HG03025 (cell line): ENCODE measurements around the gene NR0B1.

Experiments
- ATAC-seq: cut with Tn5 transposase; IDR thresholded peaks from one replicate; pipeline ENCODE4 v1.9.1; 2021; ENCODE audit warnings: mild to moderate bottlenecking, moderate library complexity; ENCODE audit not compliant: unreplicated experiment, low FRiP score

NR0B1 gene

GRCh38 chrX:30309139-30309571, at the start of gene NR0B1:
TSS of gene NR0B1 (minus strand) at chrX:30309390. CDS start at chrX:30309363, 27 bp downstream.
- no peak for ATAC-seq

DNA sequence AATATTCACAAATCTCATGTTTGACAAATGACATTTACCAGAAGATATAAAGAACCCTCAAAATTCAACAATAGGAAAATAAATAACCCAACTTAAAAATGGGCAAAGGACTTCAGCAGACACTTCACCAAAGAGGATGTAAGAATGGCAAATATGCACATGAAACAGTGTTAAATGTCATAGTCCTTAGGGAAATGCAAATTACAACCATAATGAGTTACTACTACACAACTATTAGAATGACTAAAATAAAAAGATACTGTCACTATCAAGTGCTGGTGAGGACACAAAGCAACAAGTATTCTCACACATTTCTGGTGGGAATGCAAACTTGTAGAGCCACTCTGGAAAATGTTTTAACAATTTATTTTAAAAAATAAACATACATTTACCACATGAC, 40.8 kb upstream of the NR0B1 start:
- ATAC-seq = no peak

DNA sequence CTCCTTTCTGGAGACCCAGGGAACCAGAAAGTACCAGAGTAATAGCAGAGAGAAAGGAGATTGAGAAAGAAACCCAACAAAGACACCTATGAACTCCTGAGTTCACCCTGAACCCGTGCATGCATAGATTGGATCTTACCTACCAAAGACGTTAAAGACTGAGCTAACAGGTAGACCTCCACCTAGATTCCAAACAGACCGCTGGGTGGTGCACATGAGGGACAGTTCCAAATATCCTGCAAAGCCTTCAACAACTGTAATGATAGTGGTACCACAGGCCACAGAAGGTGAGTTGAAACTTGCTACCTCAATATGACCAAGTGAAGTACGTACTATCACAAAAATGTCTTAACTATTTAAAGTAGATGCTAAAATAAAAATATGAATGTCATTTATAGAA, 34.0 kb upstream of the NR0B1 start:
- ATAC-seq = no peak

DNA sequence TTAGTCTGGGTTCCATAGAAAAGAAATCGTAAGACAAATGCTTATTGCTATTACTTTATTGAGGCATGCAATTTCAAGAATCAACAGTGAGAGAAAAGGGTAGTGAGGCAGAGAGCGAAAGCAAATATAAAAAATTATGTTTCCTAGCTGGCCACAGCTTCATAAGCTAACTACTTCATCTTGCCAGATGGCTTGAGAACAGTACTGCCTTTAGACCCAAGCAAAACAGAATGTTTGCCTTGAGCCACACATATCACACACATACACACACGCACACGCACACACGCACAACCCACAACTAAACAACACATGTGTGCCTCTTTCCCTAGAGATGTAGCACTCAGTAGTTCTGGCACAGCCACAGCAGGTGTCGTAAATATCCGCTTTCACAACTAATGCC, 31.6 kb upstream of the NR0B1 start:
- no peak for ATAC-seq

DNA sequence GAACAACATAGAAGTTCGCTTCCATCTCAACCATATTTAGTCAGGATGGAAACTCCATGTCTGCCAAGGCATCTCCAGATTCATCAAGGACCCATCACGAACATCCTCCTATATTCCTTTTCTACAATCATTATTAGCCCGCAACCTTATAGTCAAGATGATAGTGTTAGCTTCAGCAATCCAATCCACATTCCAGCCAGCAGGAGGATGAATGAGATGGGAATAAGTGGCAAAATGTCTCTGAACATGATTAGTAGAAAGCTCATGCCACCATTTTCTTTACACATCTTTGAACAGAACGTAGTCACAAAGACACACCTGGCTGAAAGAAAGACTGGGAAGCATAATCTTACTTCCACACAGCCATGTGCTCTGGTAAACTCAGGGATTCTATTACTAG, 18.6 kb upstream of the NR0B1 start:
- ATAC-seq = no peak

- ATAC-seq = no peak
Observed at GRCh38 chrX:30317308-30317707, 8.1 kb upstream of the NR0B1 start.

DNA sequence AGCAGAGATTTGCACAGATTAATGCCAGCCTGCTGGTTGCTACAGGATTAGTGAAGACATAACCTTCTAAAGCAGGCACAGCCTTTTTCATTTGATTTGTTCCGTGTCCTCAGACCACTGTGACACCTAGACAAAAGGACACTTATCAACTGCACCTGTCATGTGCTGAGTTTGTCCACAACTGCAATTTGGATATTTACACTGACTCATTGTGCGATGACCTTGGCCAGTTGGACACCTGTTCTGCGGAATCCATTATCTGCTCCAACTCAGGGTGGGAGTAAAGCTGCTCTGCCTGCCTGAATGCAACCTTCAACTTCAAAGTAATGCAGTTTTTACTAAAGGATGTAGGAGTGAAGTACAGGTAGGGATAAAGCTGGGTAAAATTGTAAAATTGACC, 4.1 kb upstream of the NR0B1 start:
- ATAC-seq = no peak

DNA sequence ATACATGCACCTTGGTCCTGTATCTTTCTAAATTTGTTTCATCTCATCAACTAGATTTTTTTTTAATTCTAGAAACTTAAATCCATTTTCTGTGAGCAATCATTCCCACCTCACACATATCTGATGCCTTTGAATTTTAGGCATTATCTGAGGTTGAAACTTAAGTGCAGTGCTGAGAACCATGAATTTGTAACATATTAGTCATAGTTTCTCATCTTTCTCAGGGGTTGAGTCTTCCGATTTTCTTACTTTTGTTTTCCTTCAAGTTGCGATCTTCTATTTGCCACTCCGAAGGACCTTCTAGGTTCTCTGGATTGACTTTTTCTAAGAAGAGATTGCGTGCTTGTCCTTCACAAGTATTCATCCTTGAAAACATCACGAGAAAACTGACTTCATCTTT, 3.7 kb upstream of the NR0B1 start:
- no peak for ATAC-seq

DNA sequence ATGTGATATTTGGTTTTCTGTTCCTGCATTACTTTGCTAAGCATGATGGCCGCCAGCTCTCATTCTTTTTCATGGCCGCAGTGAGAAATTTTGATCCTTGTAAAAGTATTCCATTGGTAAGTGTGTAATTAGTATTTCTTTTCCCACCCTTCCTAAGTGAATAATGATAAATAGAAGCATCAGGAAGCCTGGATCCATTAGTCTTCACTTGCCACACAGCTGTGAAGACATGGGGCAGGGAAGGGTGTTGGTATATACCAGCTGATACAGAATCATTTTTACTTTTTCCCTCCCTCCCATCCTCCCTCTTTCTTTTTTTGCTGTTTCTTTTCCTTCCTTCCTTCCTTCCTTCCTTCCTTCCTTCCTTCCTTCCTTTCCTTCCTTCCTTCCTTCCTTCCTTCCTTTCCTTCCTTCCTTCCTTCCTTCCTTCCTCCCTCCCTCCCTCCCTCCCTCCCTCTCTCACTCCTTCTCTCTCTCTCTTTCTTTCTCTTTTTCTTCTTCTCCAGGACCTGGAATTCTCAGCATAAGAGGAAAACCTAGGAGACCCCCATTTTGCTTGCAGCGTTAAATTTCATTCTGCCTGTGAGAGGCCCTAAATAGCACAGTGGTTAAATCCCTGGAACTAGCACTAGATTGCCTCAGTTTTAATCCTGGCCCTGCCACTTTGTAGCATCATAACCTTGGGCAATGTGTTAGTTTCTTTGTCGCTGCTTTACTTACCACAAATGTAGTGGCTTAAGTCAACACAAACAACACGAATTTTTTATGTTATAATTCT, 1.4 kb upstream of the NR0B1 start:
- no peak for ATAC-seq

- ATAC-seq = no peak
Observed at GRCh38 chrX:30308263-30309138, 689 bp downstream of the NR0B1 start.

DNA sequence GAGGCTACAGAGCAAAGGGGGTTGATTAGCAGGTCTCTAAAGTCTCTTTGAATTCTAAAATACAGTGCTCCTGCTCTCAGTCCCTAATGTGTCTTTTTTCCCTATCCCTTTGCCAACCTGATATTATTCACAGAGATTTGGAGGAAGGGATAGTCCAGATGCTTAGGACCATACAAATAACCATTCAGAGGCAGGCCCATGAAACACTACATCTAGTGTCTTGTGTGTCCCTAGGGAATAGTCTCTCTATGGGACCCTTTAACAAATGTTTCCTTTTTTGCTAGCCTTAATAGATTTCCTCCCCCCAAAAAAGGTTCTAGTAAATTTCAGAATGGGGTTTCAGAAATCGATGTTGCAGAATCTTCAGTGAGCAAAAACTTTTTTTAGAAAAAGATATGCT, 1.7 kb downstream of the NR0B1 start:
- no peak for ATAC-seq

GRCh38 chrX:30304866-30305265, 4.3 kb downstream of the NR0B1 start:
- ATAC-seq = no peak

- ATAC-seq = no peak
Observed at GRCh38 chrX:30302956-30303355, 6.2 kb downstream of the NR0B1 start.

DNA sequence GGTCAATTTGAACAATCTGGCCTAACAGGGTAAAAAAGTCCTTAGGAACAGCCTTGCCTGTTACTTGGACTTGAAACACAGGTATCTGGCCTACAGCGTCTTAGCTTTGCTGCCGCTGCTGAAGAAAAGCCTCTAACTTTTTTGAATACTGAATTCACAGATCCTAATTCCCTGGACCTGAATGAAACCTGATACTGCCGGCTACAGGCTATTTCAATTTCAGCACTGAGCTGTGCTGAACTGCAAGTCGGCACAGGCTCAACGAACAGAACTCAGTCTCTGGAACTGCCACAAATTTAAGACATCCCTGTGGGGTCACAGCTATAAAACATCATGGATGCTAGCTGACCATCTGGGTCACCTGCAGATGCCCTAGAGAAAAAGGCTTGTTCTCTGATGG, 7.2 kb downstream of the NR0B1 start:
- no peak for ATAC-seq

DNA sequence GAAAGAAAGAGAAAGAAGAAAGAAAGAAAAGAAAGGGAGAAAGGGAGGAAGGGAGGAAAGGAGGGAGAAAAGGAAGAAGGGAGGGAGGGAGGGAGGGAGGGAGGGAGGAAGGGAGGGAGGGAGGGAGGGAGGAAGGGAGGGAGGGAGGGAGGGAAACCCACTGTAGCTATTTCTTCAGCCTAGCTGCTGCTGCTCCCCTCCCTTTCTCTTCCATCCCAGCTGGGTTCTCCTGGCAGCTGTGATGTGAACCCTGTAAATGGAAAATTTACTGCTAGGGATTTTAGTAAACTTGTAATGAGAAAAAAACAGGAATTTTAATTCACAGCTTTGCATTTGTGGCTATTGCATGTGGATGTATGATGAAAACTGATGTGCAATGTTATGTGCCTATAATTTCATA, 8.0 kb downstream of the NR0B1 start:
- ATAC-seq = no peak

DNA sequence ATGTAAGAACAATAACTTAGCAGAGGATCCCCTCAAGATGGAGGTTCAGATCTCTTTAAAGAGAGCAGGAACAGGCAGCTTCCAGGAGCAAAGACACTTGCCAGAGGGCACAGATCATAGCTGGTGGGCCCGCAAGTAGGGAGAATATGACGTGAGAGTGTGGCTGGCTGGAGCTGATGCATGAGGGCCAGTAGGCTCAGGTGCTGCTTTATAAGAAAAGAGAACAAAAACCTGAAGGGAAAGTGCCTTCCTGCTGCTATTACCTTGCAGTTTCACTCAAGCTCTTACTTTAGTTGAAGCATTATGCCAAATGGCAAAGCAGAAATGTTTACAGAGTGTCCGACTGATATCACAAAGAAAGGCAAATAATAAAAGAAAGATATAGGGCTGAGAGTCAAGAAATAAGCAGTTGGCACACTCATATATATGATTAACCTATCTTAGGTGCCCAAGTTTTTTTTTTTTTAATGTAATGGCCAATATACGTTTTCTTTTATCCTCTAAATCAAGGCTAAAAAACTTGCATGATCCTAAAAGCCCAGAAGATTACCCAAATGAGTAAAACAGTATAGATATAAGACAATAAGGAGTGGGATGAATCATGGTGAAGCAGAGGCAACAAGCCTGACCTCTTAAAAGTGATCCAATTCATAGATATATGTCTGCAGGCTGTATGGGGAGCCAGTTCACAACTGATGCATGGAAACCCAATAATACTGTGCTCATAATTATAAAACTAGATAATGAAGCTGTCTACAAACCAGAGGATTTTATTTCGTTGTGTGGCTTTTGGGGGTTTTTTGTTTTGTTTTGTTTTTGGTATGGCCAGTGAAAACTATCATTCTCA, 12.6 kb downstream of the NR0B1 start:
- ATAC-seq = no peak

DNA sequence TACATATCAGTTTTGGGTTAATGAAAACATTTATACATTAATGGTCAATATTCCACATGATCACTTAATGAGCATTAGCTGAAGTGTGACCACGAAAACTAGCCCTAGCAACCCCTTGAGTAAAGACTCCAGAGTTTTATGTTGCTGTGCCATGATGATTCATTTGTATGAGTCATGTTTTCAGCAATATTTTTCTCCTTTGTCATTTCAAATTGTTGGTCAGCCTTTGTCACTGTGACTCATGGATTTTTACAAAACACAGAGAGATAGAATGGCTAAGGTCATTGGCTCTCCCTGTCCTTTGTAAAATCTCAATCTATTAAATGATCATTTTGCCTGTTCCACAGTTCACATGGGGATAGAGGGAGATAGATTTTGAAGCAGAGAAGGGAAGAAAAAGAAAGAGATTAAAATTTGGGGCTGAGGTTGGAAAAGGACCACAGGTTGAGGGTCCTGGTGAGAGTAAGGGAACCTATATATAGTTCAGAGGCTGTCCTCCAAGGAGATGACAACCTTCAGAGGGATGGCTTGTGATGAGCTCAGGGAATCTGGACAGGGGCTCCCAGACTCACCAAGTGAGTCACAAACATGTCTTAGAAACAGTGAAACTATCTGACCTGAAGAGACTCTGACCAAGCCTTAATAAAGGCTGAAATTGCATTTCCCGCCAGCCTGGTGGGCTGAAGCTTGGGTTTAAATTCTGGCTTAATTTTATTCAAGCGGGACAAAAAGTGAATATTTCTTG, 25.6 kb downstream of the NR0B1 start:
- ATAC-seq = no peak

DNA sequence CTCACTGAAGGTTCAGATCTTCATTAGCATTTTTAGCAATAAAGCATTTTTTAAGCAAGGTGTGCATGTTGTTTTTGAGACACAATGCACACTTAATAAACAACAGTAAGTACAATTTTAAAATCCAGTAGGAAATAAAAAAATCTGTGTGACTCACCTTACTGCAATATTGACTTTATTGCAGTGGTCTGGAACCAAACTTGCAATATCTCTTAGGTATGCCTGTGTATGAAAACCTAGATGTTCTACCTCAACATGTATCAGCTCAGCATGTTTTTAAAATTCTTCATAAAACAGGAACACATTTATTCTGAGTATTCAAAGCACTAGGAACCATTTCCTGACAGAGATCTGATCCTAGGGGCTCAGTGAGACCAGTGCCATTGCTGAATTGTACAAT, 26.7 kb downstream of the NR0B1 start:
- ATAC-seq = no peak

GRCh38 chrX:30280428-30280827, 28.8 kb downstream of the NR0B1 start:
- ATAC-seq = no peak

GRCh38 chrX:30278365-30278764, 30.8 kb downstream of the NR0B1 start:
- ATAC-seq = no peak
